ENCODE results near the gene SMIM43. TPM values are rescaled to one million over a fixed set of nuclear protein-coding genes. Genes with fewer than 3 reads are reported as not detected.

SMIM43 gene
- total and polyA plus RNA-seq, 2 of the 8 experiments (the other 6 are each of a cell fraction or from before 2014, with no cell fraction given), result 0.50 to 0.94 TPM

DNA sequence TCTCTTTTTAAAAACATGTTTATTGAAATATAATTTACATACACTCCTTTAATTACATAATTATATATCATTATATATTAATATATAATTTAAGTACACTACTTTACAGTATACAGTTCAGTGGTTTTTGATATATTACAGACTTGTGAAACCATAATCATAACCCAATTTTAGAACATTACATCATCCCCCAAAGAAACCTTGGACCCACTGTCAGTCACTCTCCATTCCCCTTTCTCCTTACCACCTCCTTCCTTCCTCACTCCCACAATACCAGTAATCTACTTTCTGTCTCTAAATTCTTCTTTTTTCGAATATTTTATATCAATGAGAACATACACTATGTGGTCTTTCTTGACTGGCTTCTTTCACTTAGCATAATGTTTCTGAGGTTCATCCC lies 18.2 kb upstream of the SMIM43 start:
- Histone ChIP-seq H2AFZ (ENCODE audit: low read length) (no peak overlapping the region), H3K36me3 (ENCODE audit: control insufficient read depth in 2 of 4, insufficient read depth in 4 of 4, low read length in 3 of 4) (no peaks in the 10 kb centered on the region), H3K79me2 (ENCODE audit: control insufficient read depth in 1 of 2, insufficient read depth in 2 of 2, low read length in 2 of 2) (no peaks in the 10 kb centered on the region), H4K5ac (ENCODE audit: insufficient read length, low read depth, low read length) (no peak overlapping the region), H2AK5ac (ENCODE audit: low read depth, low read length) (no peak overlapping the region), H2BK12ac (ENCODE audit: low read depth, low read length) (no peak overlapping the region), H3K14ac (ENCODE audit: insufficient read length) (no peak overlapping the region), H3K27ac (ENCODE audit: low read depth, low read length) (no peak overlapping the region), H2BK20ac (ENCODE audit: low read length) (no peak overlapping the region), H3K23ac (ENCODE audit: insufficient read length) (no peak overlapping the region), H3K27me3 (replicated peaks in 1 of 4; ENCODE audit: control insufficient read depth in 3 of 4, extremely low read depth in 1 of 4, insufficient read depth in 3 of 4, low read length in 3 of 4) (peaks cover 0 to 2% (median 0%) of the 10 kb centered on the region in 4 experiments; a peak in 1 of 7 replicates), H3K79me1 (ENCODE audit: low read depth, low read length) (no peaks in the 10 kb centered on the region), H3K4me2 (ENCODE audit: insufficient read depth in 1 of 2, low read depth in 2 of 2, low read length in 2 of 2) (no peak overlapping the region), H2BK120ac (replicated peaks; ENCODE audit: low read depth, low read length) (no peak overlapping the region), H3K56ac (replicated peaks; ENCODE audit: insufficient read length, low read depth, low read length) (no peak overlapping the region), H3K23me2 (ENCODE audit: low read depth, low read length) (no peaks in the 10 kb centered on the region), H4K91ac (replicated peaks; ENCODE audit: insufficient read length, low read length) (no peak overlapping the region), H3K4me1 (replicated peaks in 1 of 4; ENCODE audit: control insufficient read depth in 3 of 4, insufficient read depth in 4 of 4, low read length in 3 of 4) (0 out of 7 replicates have a peak, but pooled peaks cover 0 to 2% (median 0%) of the 10 kb centered on the region in 4 experiments), H2BK5ac (ENCODE audit: low read depth, low read length) (no peak overlapping the region), H3K18ac (ENCODE audit: extremely low read depth, low read length) (no peak overlapping the region), H3K9ac (replicated peaks in 1 of 4; ENCODE audit: extremely low read depth in 1 of 4, low read depth in 3 of 4, low read length in 3 of 4) (no peak overlapping the region), H3K4me3 (ENCODE audit: extremely low read depth in 1 of 4, insufficient read depth in 2 of 4, low read depth in 3 of 4, low read length in 4 of 4) (no peak overlapping the region), H3K4ac (replicated peaks; ENCODE audit: insufficient read length, low read depth, low read length) (no peak overlapping the region), H2BK15ac (ENCODE audit: low read length) (no peak overlapping the region), H4K20me1 (replicated peaks in 1 of 2; ENCODE audit: control insufficient read depth in 1 of 2, insufficient read depth in 2 of 2, low read length in 2 of 2) (no peaks in the 10 kb centered on the region), H3K9me3 (ENCODE audit: insufficient read depth in 2 of 2, low read depth in 1 of 2, low read length in 1 of 2) (no peaks in the 10 kb centered on the region), H4K8ac (ENCODE audit: extremely low read depth, insufficient read depth, low read length) (no peak overlapping the region)
- CTCF ChIA-PET (ENCODE audit: partially characterized antibody), result no interaction called here
- FAIRE-seq, result no peak
- DNase-seq (ENCODE audit: low read depth in 1 of 2, low spot score in 2 of 2), result no peak
- POLR2A ChIA-PET (ENCODE audit: partially characterized antibody), result no interaction called here
- 84 to 100% methylated on average over 1 of the region's 1 CpG for WGBS, 2 experiments (ENCODE audit: extremely low coverage in 1 of 2, insufficient coverage in 1 of 2, insufficient read length in 1 of 2, insufficient replicate concordance in 2 of 2, low coverage in 1 of 2, low lambda C conversion rate in 2 of 2, missing lambda C conversion rate in 1 of 2)
- TF ChIP-seq CTBP2 (IDR thresholded peaks at IDR 0.05; ENCODE audit: borderline replicate concordance, insufficient read depth, insufficient read length, low read length), result no peak
- no peak for TF ChIP-seq POLR2AphosphoS5 (IDR thresholded peaks at IDR 0.05; ENCODE audit: low read depth, low read length)
- no peak for TF ChIP-seq KDM4A (IDR thresholded peaks at IDR 0.05; ENCODE audit: low read depth, low read length, severe bottlenecking)
- no peak for TF ChIP-seq TBP (IDR thresholded peaks at IDR 0.05; ENCODE audit: low read depth, low read length)
- no peak for TF ChIP-seq YY1 (IDR thresholded peaks at IDR 0.05; ENCODE audit: low read depth, low read length)
- no peak for TF ChIP-seq EZH2 (IDR thresholded peaks at IDR 0.05; ENCODE audit: low read depth, low read length, severe bottlenecking)
- TF ChIP-seq, protein P1, sequence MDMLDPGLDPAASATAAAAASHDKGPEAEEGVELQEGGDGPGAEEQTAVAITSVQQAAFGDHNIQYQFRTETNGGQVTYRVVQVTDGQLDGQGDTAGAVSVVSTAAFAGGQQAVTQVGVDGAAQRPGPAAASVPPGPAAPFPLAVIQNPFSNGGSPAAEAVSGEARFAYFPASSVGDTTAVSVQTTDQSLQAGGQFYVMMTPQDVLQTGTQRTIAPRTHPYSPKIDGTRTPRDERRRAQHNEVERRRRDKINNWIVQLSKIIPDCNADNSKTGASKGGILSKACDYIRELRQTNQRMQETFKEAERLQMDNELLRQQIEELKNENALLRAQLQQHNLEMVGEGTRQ (IDR thresholded peaks at IDR 0.05; ENCODE audit: low read length), result no peak
- no peak for TF ChIP-seq HDAC2 (IDR thresholded peaks at IDR 0.05; ENCODE audit: borderline replicate concordance in 1 of 2, low read depth in 2 of 2, low read length in 2 of 2)
- TF ChIP-seq TEAD4 (IDR thresholded peaks at IDR 0.05; ENCODE audit: low read depth, low read length), result no peak
- TF ChIP-seq JUN (IDR thresholded peaks at IDR 0.05; ENCODE audit: low read depth, low read length), result no peak
- TF ChIP-seq GTF2F1 (IDR thresholded peaks at IDR 0.05; ENCODE audit: borderline replicate concordance, low read depth, low read length), result no peak
- TF ChIP-seq BACH1 (IDR thresholded peaks at IDR 0.05; ENCODE audit: low read length), result no peak
- TF ChIP-seq NRF1 (IDR thresholded peaks at IDR 0.05; ENCODE audit: low read depth, low read length), result no peak
- TF ChIP-seq ZNF274 (IDR thresholded peaks at IDR 0.05; ENCODE audit: borderline replicate concordance, extremely low read depth, low read length), result no peak

Data from H1 (cell line).